RWPE1 (cell line): ENCODE measurements around the gene HPCAL4.

Source experiments
- CTCF ChIA-PET: fragments of 350-600 bp; sonication (Branson Sonifier 250); formaldehyde crosslinking; extraction: SDS; loops from one replicate; lab custom pipeline; 2021; lab: Yijun Ruan, JAX
- POLR2A ChIA-PET: fragments of 400-600 bp; formaldehyde crosslinking; extraction: SDS; loops from one replicate; lab custom pipeline; 2020; ENCODE audit warnings: antibody characterized with exemption; ENCODE audit not compliant: low non-redundant PET; lab: Yijun Ruan, JAX
- DNase-seq: peaks from one replicate; pipeline ENCODE4 v3.0.0; 2012; ENCODE audit warnings: low spot score
- H3K27ac ChIP-seq: fragments of 450-650 bp; 2 replicates; pipeline ENCODE4 v1.5.1; 2017
- TF ChIP-seq, protein P1 (sequence below): fragments of 450-650 bp; conservative IDR thresholded peaks from 2 replicates; pipeline ENCODE4 v1.5.1; 2017; ENCODE audit warnings: low read depth, mild to moderate bottlenecking

The HPCAL4 gene

DNA sequence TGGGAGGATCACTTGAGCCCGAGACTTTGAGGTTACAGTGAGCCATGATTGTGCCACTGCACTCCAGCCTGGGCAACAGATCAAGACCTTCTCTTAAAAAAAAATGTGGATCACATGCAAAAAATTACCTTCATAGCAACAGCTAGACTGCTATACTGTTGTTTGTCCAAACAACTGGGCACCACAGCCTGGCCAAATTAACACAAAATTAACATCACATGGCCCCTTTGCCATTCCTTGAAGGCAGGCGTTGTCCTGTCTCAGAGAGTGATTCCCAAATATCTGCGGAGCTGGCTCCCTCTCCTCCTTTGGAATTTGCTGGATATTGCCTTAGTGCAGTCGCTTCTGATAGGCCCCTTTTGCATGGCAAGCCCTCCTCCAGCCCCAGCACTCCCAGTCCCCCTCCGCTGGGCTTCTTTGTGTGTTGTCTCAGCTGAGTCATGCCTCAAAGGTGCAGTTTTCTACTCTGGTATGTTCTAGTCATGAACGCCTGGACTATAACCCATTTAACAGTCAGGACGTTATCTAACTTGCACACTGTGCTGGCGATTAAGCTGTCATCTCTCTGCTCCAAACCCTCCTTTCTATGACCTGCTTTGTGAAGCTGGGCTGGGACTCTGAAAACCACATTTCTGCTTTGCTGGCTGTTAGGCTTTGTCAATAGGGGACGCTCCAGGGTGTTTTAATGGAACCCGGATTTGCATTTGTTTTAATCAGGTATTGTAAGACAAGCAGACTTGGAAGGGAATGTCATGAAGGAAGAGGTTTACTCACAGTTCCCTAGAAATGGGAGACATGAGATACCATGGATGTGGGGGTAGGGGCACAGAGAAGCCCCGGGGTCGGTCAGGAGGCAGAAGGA lies 20.1 kb upstream of the HPCAL4 start:
- CTCF ChIA-PET: interaction anchor here (0.6 to 1.0 kb wide), 3 partner anchors 10 to 300 kb away, joined by 3 to 4 read pairs (median 3); no protein-coding TSS in a partner anchor
- POLR2A ChIA-PET: no interaction called here
- TF ChIP-seq, protein P1, sequence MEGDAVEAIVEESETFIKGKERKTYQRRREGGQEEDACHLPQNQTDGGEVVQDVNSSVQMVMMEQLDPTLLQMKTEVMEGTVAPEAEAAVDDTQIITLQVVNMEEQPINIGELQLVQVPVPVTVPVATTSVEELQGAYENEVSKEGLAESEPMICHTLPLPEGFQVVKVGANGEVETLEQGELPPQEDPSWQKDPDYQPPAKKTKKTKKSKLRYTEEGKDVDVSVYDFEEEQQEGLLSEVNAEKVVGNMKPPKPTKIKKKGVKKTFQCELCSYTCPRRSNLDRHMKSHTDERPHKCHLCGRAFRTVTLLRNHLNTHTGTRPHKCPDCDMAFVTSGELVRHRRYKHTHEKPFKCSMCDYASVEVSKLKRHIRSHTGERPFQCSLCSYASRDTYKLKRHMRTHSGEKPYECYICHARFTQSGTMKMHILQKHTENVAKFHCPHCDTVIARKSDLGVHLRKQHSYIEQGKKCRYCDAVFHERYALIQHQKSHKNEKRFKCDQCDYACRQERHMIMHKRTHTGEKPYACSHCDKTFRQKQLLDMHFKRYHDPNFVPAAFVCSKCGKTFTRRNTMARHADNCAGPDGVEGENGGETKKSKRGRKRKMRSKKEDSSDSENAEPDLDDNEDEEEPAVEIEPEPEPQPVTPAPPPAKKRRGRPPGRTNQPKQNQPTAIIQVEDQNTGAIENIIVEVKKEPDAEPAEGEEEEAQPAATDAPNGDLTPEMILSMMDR: no peak
- no peak overlapping the region for H3K27ac ChIP-seq
- DNase-seq: no peak

DNA sequence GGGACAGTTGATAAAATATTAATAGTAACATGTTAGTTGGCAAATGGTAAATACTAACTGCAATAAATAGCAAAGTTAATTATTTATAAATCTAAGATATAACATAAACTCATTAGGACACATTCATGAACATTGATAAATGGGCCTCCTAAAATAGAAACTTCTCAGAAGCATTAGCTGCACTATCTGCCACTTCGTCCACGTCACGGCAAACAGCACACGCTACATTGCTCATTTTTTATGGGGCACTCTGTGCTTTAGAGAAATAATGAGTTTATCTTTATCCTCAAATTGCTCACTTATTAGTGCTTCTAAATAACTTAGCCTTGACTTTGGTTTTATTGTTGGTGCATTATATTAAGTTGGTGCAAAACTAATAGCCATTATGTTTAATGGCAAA lies 16.3 kb upstream of the HPCAL4 start:
- TF ChIP-seq, protein P1: no peak
- H3K27ac ChIP-seq: no peak overlapping the region
- DNase-seq: no peak
- ChIA-PET CTCF (no interaction called here), POLR2A (no interaction called here)

DNA sequence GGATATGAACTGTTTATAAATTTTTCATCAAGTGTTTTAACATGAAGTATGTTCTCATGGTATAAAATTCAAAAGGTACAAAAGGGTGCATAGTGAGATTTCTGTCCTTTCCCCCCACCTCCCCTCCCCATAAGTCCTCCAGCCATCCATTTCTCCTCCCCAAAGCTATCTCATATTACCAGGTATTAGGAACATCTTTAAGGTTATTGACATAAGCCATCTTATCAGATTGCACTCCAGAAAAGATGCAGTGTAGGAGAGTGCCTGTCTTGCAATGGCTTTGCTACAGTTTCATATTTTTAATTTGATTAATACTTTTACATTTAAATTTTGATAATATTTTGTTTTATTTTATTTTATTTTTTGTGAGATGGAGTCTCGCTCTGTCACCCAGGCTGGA lies 13.5 kb upstream of the HPCAL4 start:
- ChIA-PET POLR2A (no interaction called here), CTCF (interaction anchor here (0.6 to 0.7 kb wide), 3 partner anchors 64 to 602 kb away, joined by 3 to 4 read pairs (median 3); no protein-coding TSS in a partner anchor)
- no peak overlapping the region for H3K27ac ChIP-seq
- TF ChIP-seq, protein P1: no peak
- DNase-seq: no peak

DNA sequence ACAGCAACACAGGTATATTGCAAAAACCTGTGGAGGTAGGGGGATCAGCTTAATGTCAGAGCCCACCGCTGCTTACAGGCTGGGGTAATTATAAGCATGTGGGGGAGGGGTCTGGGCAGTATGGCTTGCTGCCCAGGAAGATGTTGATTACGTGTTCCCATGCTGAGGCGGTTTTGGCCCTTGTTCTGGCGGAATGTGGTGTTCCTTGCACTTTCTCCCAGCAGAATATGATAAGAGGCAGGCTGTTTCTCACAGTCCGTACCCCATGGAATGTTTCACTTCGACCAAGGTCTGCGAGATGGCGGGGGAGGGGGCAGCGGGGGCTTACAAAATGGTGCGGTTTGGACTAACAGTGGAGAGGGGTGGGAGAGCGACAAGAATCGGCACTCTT lies 9.8 kb upstream of the HPCAL4 start:
- ChIA-PET POLR2A (no interaction called here), CTCF (interaction anchor here (0.6 to 0.8 kb wide), 2 partner anchors 10 to 128 kb away, joined by 3 read pairs; no protein-coding TSS in a partner anchor)
- no peak for DNase-seq
- TF ChIP-seq, protein P1: no peak
- H3K27ac ChIP-seq: no peak overlapping the region

DNA sequence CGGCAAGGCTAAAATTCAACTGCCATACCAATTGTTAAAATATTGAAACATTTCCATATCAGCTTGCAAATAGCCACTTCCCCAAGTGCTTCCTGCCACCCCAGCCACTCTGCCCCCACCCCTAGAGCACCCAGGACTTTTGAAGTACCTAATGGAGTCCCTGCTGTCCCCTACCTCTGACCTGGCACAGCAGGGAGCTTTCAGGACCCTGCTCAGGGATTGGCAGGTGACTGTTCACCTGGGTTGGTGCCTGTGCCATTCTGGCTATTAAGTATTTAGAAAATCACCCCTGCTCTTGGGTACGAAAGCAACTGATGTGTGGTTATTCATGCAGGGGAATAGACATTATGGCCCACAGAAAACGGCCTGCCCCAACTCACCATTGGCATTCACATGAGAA lies 9.1 kb upstream of the HPCAL4 start:
- no peak overlapping the region for H3K27ac ChIP-seq
- DNase-seq: no peak
- CTCF ChIA-PET: interaction anchor here (0.7 kb wide), 1 partner anchor 27 kb away, joined by 3 read pairs; no protein-coding TSS in a partner anchor
- POLR2A ChIA-PET: no interaction called here
- TF ChIP-seq, protein P1: no peak

DNA sequence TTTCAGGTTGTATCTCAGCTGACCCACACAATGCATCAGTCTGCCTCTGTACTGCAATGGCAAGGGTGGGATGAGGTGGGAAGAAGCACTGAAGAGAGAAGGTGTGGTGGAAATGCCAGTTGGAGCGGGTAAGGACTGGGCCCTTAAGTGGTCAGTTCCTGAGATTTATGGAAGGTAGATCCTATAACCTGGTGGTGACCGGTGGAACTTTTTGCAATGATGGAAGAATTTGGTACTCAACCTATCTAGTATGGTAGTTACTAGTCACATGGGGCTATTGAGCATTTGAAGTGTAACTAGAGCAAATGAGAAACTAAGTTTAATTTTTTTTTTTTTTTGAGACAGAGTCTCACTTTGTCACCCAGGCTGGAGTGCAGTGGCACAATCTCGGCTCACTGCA lies 8.2 kb upstream of the HPCAL4 start:
- TF ChIP-seq, protein P1: no peak
- H3K27ac ChIP-seq: no peak overlapping the region
- ChIA-PET POLR2A (no interaction called here), CTCF (interaction anchor here (0.6 to 0.7 kb wide), 3 partner anchors 27 to 369 kb away, joined by 3 to 4 read pairs (median 3); no protein-coding TSS in a partner anchor)
- no peak for DNase-seq
